Endothelial cell of umbilical vein (primary cell): Measurements from ENCODE around the gene FGR. TPM values are rescaled to one million over a fixed set of nuclear protein-coding genes. Genes with fewer than 3 reads are reported as not detected.

ENCODE experiments used
- BruUV-seq: library from RNA; stranded (reverse); fragments of 400-500 nt; replicated peaks from 2 replicates; lab custom pipeline; 2021; lab: Mats Ljungman, UMichigan
- CTCF ChIA-PET: fragments of 300-600, 350-600 bp; sonication (Branson Sonifier 250); formaldehyde crosslinking; loops from one replicate; lab custom pipeline; 2021; ENCODE audit warnings: antibody characterized with exemption, inconsistent platforms; lab: Charles Lee
- POLR2A ChIA-PET: fragments of 300-600, 350-600 bp; sonication (Branson Sonifier 250); formaldehyde crosslinking; loops from one replicate; lab custom pipeline; 2021; ENCODE audit warnings: antibody characterized with exemption, inconsistent platforms; lab: Charles Lee
- DNase-seq: peaks from one replicate; pipeline ENCODE4 v3.0.0-alpha.2; 2011; ENCODE audit warnings: low read depth, low spot score
- FAIRE-seq: peaks from 2 replicates; lab custom pipeline; 2011; peaks lifted over from hg19 to GRCh38; lab: Jason Lieb, UNC
- H2AFZ ChIP-seq: 2 replicates; pipeline ENCODE4 v1.6.0; 2012; ENCODE audit warnings: low read depth, low read length, control low read depth, inconsistent platforms
- H3K27ac ChIP-seq: 2 replicates; pipeline ENCODE4 v1.5.1; 2011; ENCODE audit warnings: low read depth, mild to moderate bottlenecking, control low read depth, low read length, moderate library complexity; ENCODE audit not compliant: insufficient read depth
- H3K27me3 ChIP-seq, 2 experiments: 2 replicates each; pipeline versions ENCODE4 v1.6.0 to v1.6.1; 2011; ENCODE audit warnings: low read length in 2 of 2, mixed read lengths in 1 of 2; ENCODE audit not compliant: control insufficient read depth in 2 of 2, insufficient read depth in 2 of 2
- H3K36me3 ChIP-seq, 2 experiments: 2 replicates in 1 of 2; 3 replicates in 1 of 2; pipeline ENCODE4 v1.5.1; 2011; ENCODE audit warnings: low read length in 2 of 2, mild to moderate bottlenecking in 1 of 2, moderate library complexity in 1 of 2; ENCODE audit not compliant: control insufficient read depth in 2 of 2, insufficient read depth in 2 of 2; ENCODE audit errors: extremely low read depth in 1 of 2
- H3K4me1 ChIP-seq: 3 replicates; pipeline ENCODE4 v1.5.1; 2011; ENCODE audit warnings: mild to moderate bottlenecking, low read length; ENCODE audit not compliant: control insufficient read depth, insufficient read depth; ENCODE audit errors: extremely low read depth
- H3K4me2 ChIP-seq: 2 replicates; pipeline ENCODE4 v1.6.1; 2011; ENCODE audit warnings: low read length, control low read depth, mixed read lengths; ENCODE audit not compliant: insufficient read depth
- H3K4me3 ChIP-seq, 3 experiments: fragments of 200-600 bp in 1 of 3; sonication (generic), shearing (Covaris generic) in 1 of 3; replicated peaks in 1 of 3; 2 replicates each; pipeline ENCODE4 v1.5.1; 2011 to 2016; ENCODE audit warnings: control low read depth in 3 of 3, low read length in 3 of 3, mild to moderate bottlenecking in 2 of 3, inconsistent platforms in 1 of 3, low read depth in 1 of 3, moderate library complexity in 1 of 3; ENCODE audit not compliant: insufficient read depth in 1 of 3
- H3K79me2 ChIP-seq: 2 replicates; pipeline ENCODE4 v1.6.0; 2012; ENCODE audit warnings: low read length, inconsistent platforms; ENCODE audit not compliant: control insufficient read depth, insufficient read depth
- H3K9ac ChIP-seq: replicated peaks from 2 replicates; pipeline ENCODE3; 2011; ENCODE audit warnings: low read length, control low read depth; ENCODE audit not compliant: insufficient read depth; ENCODE audit errors: extremely low read depth
- H3K9me1 ChIP-seq: replicated peaks from 3 replicates; pipeline ENCODE4 v1.6.0; 2011; ENCODE audit warnings: mild to moderate bottlenecking, low read length; ENCODE audit not compliant: control insufficient read depth, insufficient read depth; ENCODE audit errors: extremely low read depth
- H3K9me3 ChIP-seq: replicated peaks from 2 replicates; pipeline ENCODE4 v1.5.1; 2012; ENCODE audit warnings: low read length, inconsistent platforms; ENCODE audit not compliant: control insufficient read depth, insufficient read depth
- H4K20me1 ChIP-seq: replicated peaks from 2 replicates; pipeline ENCODE3; 2011; ENCODE audit warnings: mild to moderate bottlenecking, low read length; ENCODE audit not compliant: control insufficient read depth, insufficient read depth; ENCODE audit errors: extremely low read depth
- CTCF ChIP-seq, 2 donors: IDR thresholded peaks; 1 replicate in 1 of 2; 2 replicates in 1 of 2; pipeline ENCODE4 v1.5.1; 2011; ENCODE audit warnings: low read length in 2 of 2, mild to moderate bottlenecking in 2 of 2, moderate library complexity in 2 of 2, control low read depth in 1 of 2, inconsistent platforms in 1 of 2, low read depth in 1 of 2; ENCODE audit not compliant: insufficient read depth in 1 of 2; ENCODE audit errors: extremely low read depth in 1 of 2
- EZH2 ChIP-seq: IDR thresholded peaks from 2 replicates; pipeline ENCODE4 v1.6.1; 2012; ENCODE audit warnings: borderline replicate concordance, low read depth, mild to moderate bottlenecking, moderate library complexity, low read length, inconsistent platforms; ENCODE audit not compliant: severe bottlenecking
- FOS ChIP-seq: IDR thresholded peaks from 2 replicates; pipeline ENCODE4 v1.6.1; 2011; ENCODE audit warnings: mild to moderate bottlenecking, low read length, moderate library complexity, borderline replicate concordance; ENCODE audit not compliant: insufficient read depth
- GATA2 ChIP-seq: IDR thresholded peaks from 2 replicates; pipeline ENCODE4 v1.7.0; 2011; ENCODE audit warnings: low read depth, mild to moderate bottlenecking, moderate library complexity, mixed read lengths, low read length; ENCODE audit not compliant: insufficient read length, insufficient read depth
- JUN ChIP-seq: IDR thresholded peaks from 2 replicates; pipeline ENCODE4 v1.6.1; 2011; ENCODE audit warnings: borderline replicate concordance, low read depth; ENCODE audit not compliant: insufficient read length, insufficient read depth
- MYC ChIP-seq: IDR thresholded peaks from one replicate; pipeline ENCODE4 v1.6.1; 2011; ENCODE audit warnings: mild to moderate bottlenecking, low read depth, low read length
- POLR2A ChIP-seq: IDR thresholded peaks from 2 replicates; pipeline ENCODE4 v1.6.1; 2012; ENCODE audit warnings: low read depth, mild to moderate bottlenecking, control low read depth, low read length
- POLR2AphosphoS5 ChIP-seq: IDR thresholded peaks from 2 replicates; pipeline ENCODE4 v1.6.1; 2012; ENCODE audit warnings: low read depth, mild to moderate bottlenecking, control low read depth, low read length, moderate library complexity; ENCODE audit not compliant: insufficient read depth
- dilution Hi-C: fragments of 300-500 bp; cut with MboI; formaldehyde crosslinking; loops from one replicate; pipeline ENCODE4 v1.15.0; 2019; ENCODE audit warnings: low sequenced_read_pairs; ENCODE audit not compliant: extremely low pct_ligation_motif_present
- intact Hi-C: fragments of 100-400 bp; cut with micrococcal nuclease; formaldehyde crosslinking; loops from one replicate; pipeline ENCODE4 v1.10.0; 2022
- polyA plus RNA-seq, 4 experiments: library from polyadenylated mRNA; depleted of rRNA in 3 of 4; stranded (reverse) in 3 of 4; unstranded in 1 of 4; fragments of >200 nt; gene quantifications; 2 replicates each; pipeline versions ENCODE4 v1.2.1 to v1.2.3, GENCODE V29; 2011 to 2012; ENCODE audit warnings: missing spikeins in 1 of 4
- total RNA-seq: library from RNA; stranded (reverse); gene quantifications from 2 replicates; pipeline ENCODE4 v1.2.3, GENCODE V29; 2021
- TF ChIP-seq, protein P1 (sequence below): IDR thresholded peaks from 2 replicates; pipeline ENCODE4 v1.6.1; 2011; ENCODE audit not compliant: insufficient read depth, insufficient read length

FGR gene
- total and polyA plus RNA-seq, 2 donors (not counting 3 experiments of a cell fraction or from before 2014, with no cell fraction given), result 0.18 TPM; not detected in 1

DNA sequence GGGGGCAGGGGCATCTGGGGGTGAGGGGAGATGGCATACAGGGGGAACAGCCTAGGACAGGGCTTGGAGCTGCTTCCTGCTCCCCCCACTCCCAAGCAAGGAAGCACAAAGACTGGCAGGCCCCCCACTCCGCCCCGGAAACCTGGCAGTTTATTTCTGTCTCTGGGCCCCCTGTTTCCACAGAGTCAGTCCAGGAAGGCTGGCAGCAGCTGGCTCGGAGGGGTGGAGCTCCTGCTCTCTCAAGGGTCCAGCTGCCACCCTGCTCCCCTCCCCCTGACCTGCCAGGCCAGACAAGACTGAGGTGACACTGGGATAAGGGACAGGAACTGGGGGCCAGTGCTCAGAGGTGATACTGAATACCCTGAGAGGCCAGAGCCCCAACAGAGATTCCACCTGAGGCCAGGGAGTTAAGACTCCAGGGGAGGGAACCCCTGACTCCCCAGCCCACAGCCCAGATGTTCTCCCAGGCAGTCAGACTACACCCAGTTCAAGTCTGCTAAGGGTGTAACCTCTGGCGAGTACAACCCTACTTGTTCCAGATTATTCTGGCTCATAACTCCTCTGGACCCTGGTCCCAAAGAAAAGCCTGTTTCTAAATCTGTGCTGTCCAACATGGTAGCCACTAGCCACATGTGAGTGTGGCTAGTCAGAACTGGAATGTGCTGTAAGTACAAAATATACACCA lies 57.3 kb downstream of the FGR start:
- peaks cover 21% of the 10 kb centered on the region for H3K4me1 ChIP-seq
- H2AFZ ChIP-seq, result no peak overlapping the region
- BruUV-seq, result no TSS peak
- no peaks in the 10 kb centered on the region for H4K20me1 ChIP-seq
- no peak for TF ChIP-seq FOS
- TF ChIP-seq CTCF (IDR thresholded peaks at IDR 0.05; ENCODE audit: extremely low read depth in 1 of 2, insufficient read depth in 1 of 2, low read depth in 1 of 2, low read length in 2 of 2), result no peak
- no peak for TF ChIP-seq EZH2
- no peak for TF ChIP-seq POLR2A
- TF ChIP-seq GATA2, result no peak
- no peak for TF ChIP-seq JUN
- TF ChIP-seq MYC, result no peak
- TF ChIP-seq, protein P1, sequence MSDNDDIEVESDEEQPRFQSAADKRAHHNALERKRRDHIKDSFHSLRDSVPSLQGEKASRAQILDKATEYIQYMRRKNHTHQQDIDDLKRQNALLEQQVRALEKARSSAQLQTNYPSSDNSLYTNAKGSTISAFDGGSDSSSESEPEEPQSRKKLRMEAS, result no peak
- no peak for TF ChIP-seq POLR2AphosphoS5
- no peak for FAIRE-seq
- ChIA-PET CTCF (interaction anchor here (1.0 to 3.5 kb wide), 3 partner anchors 9 to 161 kb away, joined by 3 to 60 read pairs (median 8); no protein-coding TSS in a partner anchor), POLR2A (interaction anchor here (0.7 kb wide), 1 partner anchor 1654 kb away, joined by 4 read pairs; no protein-coding TSS in a partner anchor)
- no peak overlapping the region for H3K9ac ChIP-seq
- H3K4me2 ChIP-seq, result no peak overlapping the region
- intact Hi-C loops, result no loop called here
- peaks cover 3% of the 10 kb centered on the region for H3K79me2 ChIP-seq
- H3K27ac ChIP-seq, result no peak overlapping the region
- H3K36me3 ChIP-seq, result no peaks in the 10 kb centered on the region
- H3K9me3 ChIP-seq, result no peaks in the 10 kb centered on the region
- no peak for DNase-seq
- dilution Hi-C loops, result loop anchor here (25.0 kb wide), 1 partner anchor 165 kb away; no protein-coding TSS in a partner anchor
- H3K27me3 ChIP-seq, result no peaks in the 10 kb centered on the region
- H3K9me1 ChIP-seq, result no peaks in the 10 kb centered on the region
- no peak overlapping the region for H3K4me3 ChIP-seq
